Cardiac muscle cell (in vitro differentiated cells and primary cell): ENCODE results near the gene CROT. TPM values are rescaled to one million over a fixed set of nuclear protein-coding genes. Genes with fewer than 3 reads are reported as not detected.

Experiments
- DNase-seq, 2 donors: peaks; one replicate each; pipeline versions ENCODE4 v3.0.0 to v3.0.0-alpha.2; 2010 to 2017; ENCODE audit warnings: low read depth in 1 of 2, low spot score in 1 of 2
- H3K27ac ChIP-seq: fragments of 200-600 bp; sonication (generic); 2 replicates; pipeline ENCODE4 v1.5.1; 2016
- H3K27me3 ChIP-seq: fragments of 200-600 bp; sonication (generic); 2 replicates; pipeline ENCODE4 v1.6.0; 2016; ENCODE audit warnings: control low read depth
- H3K36me3 ChIP-seq: fragments of 200-600 bp; sonication (generic); 2 replicates; pipeline ENCODE4 v1.5.1; 2016; ENCODE audit warnings: control low read depth
- H3K4me1 ChIP-seq: fragments of 200-600 bp; sonication (generic); 2 replicates; pipeline ENCODE4 v1.8.1; 2017; ENCODE audit warnings: low read depth, mild to moderate bottlenecking, mixed run types
- H3K4me3 ChIP-seq: fragments of 200-600 bp; sonication (generic); 2 replicates; pipeline ENCODE4 v1.5.1; 2016; ENCODE audit warnings: mild to moderate bottlenecking
- H3K9me3 ChIP-seq: fragments of 200-600 bp; sonication (generic); 2 replicates; pipeline ENCODE4 v1.5.1; 2017; ENCODE audit warnings: low read depth, mild to moderate bottlenecking, control low read depth
- CTCF ChIP-seq: IDR thresholded peaks from 2 replicates; pipeline ENCODE4 v1.5.1; 2012; ENCODE audit warnings: low read depth, mild to moderate bottlenecking, low read length
- polyA plus RNA-seq: library from polyadenylated mRNA; unstranded; fragments of >200 nt; fragmentation: Nextera tagmentation; extraction: Ambion mirVana; gene quantifications from 2 replicates; pipeline ENCODE4 v1.2.1, GENCODE V29; 2016
- total RNA-seq: library from RNA; depleted of rRNA; stranded (reverse); fragments of >200 nt; gene quantifications from 2 replicates; pipeline ENCODE4 v1.2.3, GENCODE V29; 2016

The CROT gene
- total and polyA plus RNA-seq, 2 experiments from 2014 or later, result 7.7 to 10.3 TPM

- no peak for TF ChIP-seq CTCF
- H3K9me3 ChIP-seq, result no peaks in the 10 kb centered on the region
These were observed 13.9 kb downstream of the CROT start for GRCh38 chr7:87359366-87359765.

GRCh38 chr7:87361320-87361719 is 15.9 kb downstream of the CROT start:
- Histone ChIP-seq H3K9me3 (no peaks in the 10 kb centered on the region), H3K36me3 (no peaks in the 10 kb centered on the region), H3K4me3 (no peak overlapping the region), H3K27ac (no peak overlapping the region), H3K27me3 (no peaks in the 10 kb centered on the region), H3K4me1 (no peaks in the 10 kb centered on the region)
- TF ChIP-seq CTCF, result no peak
- no peak for DNase-seq

More at GRCh38 chr7:87359366-87359765, 13.9 kb downstream of the CROT start:
- H3K4me3 ChIP-seq, result no peak overlapping the region
- no peak for DNase-seq
- no peak overlapping the region for H3K27ac ChIP-seq
- no peaks in the 10 kb centered on the region for H3K27me3 ChIP-seq
- no peaks in the 10 kb centered on the region for H3K36me3 ChIP-seq
- H3K4me1 ChIP-seq, result no peaks in the 10 kb centered on the region

- H3K4me3 ChIP-seq, result no peak overlapping the region
- H3K4me1 ChIP-seq, result no peaks in the 10 kb centered on the region
- no peaks in the 10 kb centered on the region for H3K27me3 ChIP-seq
- H3K9me3 ChIP-seq, result no peaks in the 10 kb centered on the region
- no peak overlapping the region for H3K27ac ChIP-seq
- DNase-seq, result no peak
- no peak for TF ChIP-seq CTCF
- no peaks in the 10 kb centered on the region for H3K36me3 ChIP-seq
These were observed 17.9 kb downstream of the CROT start for GRCh38 chr7:87363342-87363741.

GRCh38 chr7:87364246-87364645 is 18.8 kb downstream of the CROT start:
- Histone ChIP-seq H3K4me3 (no peak overlapping the region), H3K9me3 (no peaks in the 10 kb centered on the region), H3K4me1 (no peaks in the 10 kb centered on the region), H3K27ac (no peak overlapping the region), H3K36me3 (no peaks in the 10 kb centered on the region), H3K27me3 (no peaks in the 10 kb centered on the region)
- no peak for TF ChIP-seq CTCF
- no peak for DNase-seq

GRCh38 chr7:87369216-87369615 is 23.8 kb downstream of the CROT start:
- H3K36me3 ChIP-seq, result no peaks in the 10 kb centered on the region
- no peaks in the 10 kb centered on the region for H3K9me3 ChIP-seq
- H3K4me3 ChIP-seq, result no peak overlapping the region
- TF ChIP-seq CTCF, result no peak
- H3K27me3 ChIP-seq, result no peaks in the 10 kb centered on the region
- H3K4me1 ChIP-seq, result no peaks in the 10 kb centered on the region
- no peak for DNase-seq
- H3K27ac ChIP-seq, result no peak overlapping the region
